AG04450 (cell line): ENCODE measurements around the gene TOX2. TPM values are rescaled to one million over a fixed set of nuclear protein-coding genes. Genes with fewer than 3 reads are reported as not detected.

ENCODE experiments used
- CTCF ChIA-PET: fragments of 300-600, 350-600 bp; formaldehyde crosslinking; extraction: SDS; loops from one replicate; lab custom pipeline; 2022; ENCODE audit warnings: antibody characterized with exemption, inconsistent platforms; lab: Charles Lee
- POLR2A ChIA-PET: fragments of 350-600 bp; formaldehyde crosslinking; extraction: SDS; loops from one replicate; lab custom pipeline; 2021; ENCODE audit warnings: antibody characterized with exemption, inconsistent platforms; lab: Yijun Ruan, JAX
- DNase-seq: peaks from one replicate; pipeline ENCODE4 v3.0.0-alpha.2; 2011; ENCODE audit warnings: low read depth, low spot score
- H3K27ac ChIP-seq: one replicate; pipeline ENCODE4 v1.5.1; 2012; ENCODE audit warnings: low read depth, low read length, control low read depth
- H3K27me3 ChIP-seq: one replicate; pipeline ENCODE4 v1.6.0; 2012; ENCODE audit warnings: low read length; ENCODE audit not compliant: control insufficient read depth, insufficient read depth
- H3K4me3 ChIP-seq: 2 replicates; pipeline ENCODE4 v1.5.1; 2011; ENCODE audit warnings: mild to moderate bottlenecking, low read depth, low read length, control low read depth
- H3K9me3 ChIP-seq: 2 replicates; pipeline ENCODE4 v1.5.1; 2012; ENCODE audit warnings: low read length; ENCODE audit not compliant: control insufficient read depth, insufficient read depth
- CTCF ChIP-seq: IDR thresholded peaks from 2 replicates; pipeline ENCODE4 v1.5.1; 2011; ENCODE audit warnings: low read depth, low read length, control low read depth, inconsistent platforms
- polyA plus RNA-seq: library from polyadenylated mRNA; depleted of rRNA; stranded (reverse); fragments of >200 nt; gene quantifications from 2 replicates; pipeline ENCODE4 v1.2.3, GENCODE V29; 2011

TOX2 gene
- polyA plus RNA-seq, 1 experiment = 10.6 TPM

DNA sequence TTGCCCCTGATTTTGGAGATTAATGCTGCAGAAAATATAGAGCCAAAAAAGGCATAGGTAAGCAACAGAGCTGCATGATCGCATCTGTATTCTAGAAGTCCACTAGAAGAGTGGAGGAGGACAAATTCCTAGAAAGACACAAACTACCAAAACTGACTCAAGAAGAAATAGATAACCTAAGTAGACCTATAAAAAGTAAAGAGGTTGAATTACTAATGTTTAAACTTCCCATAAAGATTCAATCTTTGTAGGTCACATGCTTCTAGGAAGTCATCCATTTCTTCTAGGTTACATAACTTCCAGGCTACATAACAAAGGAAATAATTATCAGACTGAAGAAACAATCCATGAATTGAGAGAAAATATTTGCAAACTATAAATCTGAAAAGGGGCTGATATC lies 187.9 kb downstream of the TOX2 start:
- no peak for TF ChIP-seq CTCF
- peaks cover 15% of the 10 kb centered on the region for H3K27me3 ChIP-seq
- DNase-seq = no peak
- peaks cover under 1% of the 10 kb centered on the region; the same call in 1 of the 2 replicates for H3K9me3 ChIP-seq
- no peak overlapping the region for H3K4me3 ChIP-seq
- ChIA-PET POLR2A (no interaction called here), CTCF (interaction anchor here (1.8 kb wide), 1 partner anchor 88 kb away, joined by 4 read pairs; no protein-coding TSS in a partner anchor)
- no peak overlapping the region for H3K27ac ChIP-seq

GRCh38 chr20:44104798-44105517 lies 190.3 kb downstream of the TOX2 start:
- TF ChIP-seq CTCF = no peak
- peaks cover 5% of the 10 kb centered on the region; the same call in 1 of the 2 replicates for H3K9me3 ChIP-seq
- ChIA-PET POLR2A (no interaction called here), CTCF (interaction anchor here (0.6 to 1.1 kb wide), 2 partner anchors 280 to 439 kb away, joined by 4 to 5 read pairs; no protein-coding TSS in a partner anchor)
- no peak overlapping the region for H3K27ac ChIP-seq
- H3K4me3 ChIP-seq = no peak overlapping the region
- peaks cover 17% of the 10 kb centered on the region for H3K27me3 ChIP-seq
- peak; percentile 74 for DNase-seq

DNA sequence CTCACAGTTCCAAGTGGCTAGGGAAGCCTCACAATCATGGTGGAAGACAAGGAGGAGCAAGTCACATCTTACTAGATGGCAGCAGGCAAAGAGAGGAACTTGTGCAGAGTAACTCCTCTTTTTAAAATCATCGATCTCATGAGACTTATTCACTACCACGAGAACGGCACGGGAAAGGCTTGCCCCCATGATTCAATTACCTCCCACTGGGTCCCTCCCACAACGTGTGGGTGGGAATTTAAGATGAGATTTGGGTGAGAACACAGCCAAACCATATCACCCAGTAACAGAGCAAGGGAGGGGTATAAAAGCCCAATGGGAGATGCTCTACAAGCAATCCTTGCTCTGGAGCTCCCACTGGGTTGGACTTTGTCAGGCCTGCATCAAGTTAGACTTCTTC lies 192.0 kb downstream of the TOX2 start:
- Histone ChIP-seq H3K4me3 (no peak overlapping the region), H3K27ac (no peak overlapping the region), H3K9me3 (peaks cover 5% of the 10 kb centered on the region; the same call in 1 of the 2 replicates), H3K27me3 (peaks cover 17% of the 10 kb centered on the region)
- no peak for DNase-seq
- ChIA-PET POLR2A (interaction anchor here (0.6 kb wide), 1 partner anchor 648 kb away, joined by 3 read pairs; no protein-coding TSS in a partner anchor), CTCF (interaction anchor here (1.1 to 2.7 kb wide), 3 partner anchors 11 to 84 kb away, joined by 4 to 17 read pairs (median 11); no protein-coding TSS in a partner anchor)
- no peak for TF ChIP-seq CTCF

DNA sequence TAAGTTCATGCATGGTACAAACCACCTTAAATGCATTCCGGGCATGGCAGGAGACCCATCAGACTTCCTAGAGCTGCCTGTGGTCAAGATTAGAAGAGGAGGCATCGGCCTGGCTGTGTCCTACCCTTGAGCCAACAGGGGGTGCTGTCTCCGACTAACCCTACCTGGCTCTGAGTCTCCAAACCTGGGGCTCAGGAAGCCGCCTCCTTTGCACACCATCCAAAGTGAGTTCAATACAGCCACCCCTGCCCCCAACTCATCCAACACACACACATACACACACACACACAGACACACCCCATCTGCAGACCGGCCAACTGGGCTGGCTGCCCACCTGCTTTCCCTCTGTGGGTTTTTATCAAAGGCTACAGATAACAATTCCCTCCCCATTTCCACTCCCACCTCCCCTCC lies 195.3 kb downstream of the TOX2 start:
- peaks cover 3% of the 10 kb centered on the region for H3K27me3 ChIP-seq
- H3K4me3 ChIP-seq = no peak overlapping the region
- TF ChIP-seq CTCF = no peak; the same call in 1 of the 2 replicates
- no peak for DNase-seq
- CTCF ChIA-PET = interaction anchor here (1.3 kb wide), 1 partner anchor 80 kb away, joined by 3 read pairs; no protein-coding TSS in a partner anchor
- H3K9me3 ChIP-seq = peaks cover 5% of the 10 kb centered on the region; the same call in 1 of the 2 replicates
- POLR2A ChIA-PET = no interaction called here
- no peak overlapping the region for H3K27ac ChIP-seq
